HepG2 (cell line): ENCODE data around the gene VRK1. TPM values are rescaled to one million over a fixed set of nuclear protein-coding genes. Genes with fewer than 3 reads are reported as not detected.

ENCODE experiments used
- ATAC-seq: fragments of 200-7000 bp; cut with Tn5 transposase; 3 replicates; pipeline ENCODE4 v1.9.1; 2020; ENCODE audit warnings: mild to moderate bottlenecking, moderate library complexity
- BruUV-seq: library from RNA; stranded (reverse); fragments of 400-500 nt; replicated peaks from 2 replicates; lab custom pipeline; 2021; lab: Mats Ljungman, UMichigan
- CTCF ChIA-PET: fragments of 300-600 bp; formaldehyde crosslinking; extraction: SDS; loops from one replicate; lab custom pipeline; 2021; ENCODE audit warnings: low total read pairs, inconsistent platforms, low intra/inter-chr PET ratio; lab: Yijun Ruan, JAX
- POLR2A ChIA-PET: fragments of 350-600 bp; sonication (Branson Sonifier 250); formaldehyde crosslinking; loops from one replicate; lab custom pipeline; 2020; ENCODE audit warnings: antibody characterized with exemption, inconsistent platforms; lab: Yijun Ruan, JAX
- DNase-seq: peaks from one replicate; pipeline ENCODE4 v3.0.0-alpha.2; 2015; ENCODE audit warnings: low spot score
- FAIRE-seq: peaks from 3 replicates; lab custom pipeline; 2011; peaks lifted over from hg19 to GRCh38; lab: Jason Lieb, UNC
- H2AFZ ChIP-seq: one replicate; pipeline ENCODE4 v1.6.1; 2011; ENCODE audit warnings: low read length, inconsistent platforms
- H3K27ac ChIP-seq: fragments of 300-600 bp; 3 replicates; pipeline ENCODE4 v1.8.0; 2011; ENCODE audit warnings: mixed run types, mild to moderate bottlenecking, mixed read lengths, low read length, inconsistent platforms; ENCODE audit not compliant: insufficient read depth; ENCODE audit errors: extremely low read length
- H3K27me3 ChIP-seq, 2 experiments: fragments of 200-600 bp in 1 of 2; 2 replicates in 1 of 2; 3 replicates in 1 of 2; pipeline versions ENCODE4 v1.6.0 to v1.8.0; 2011; ENCODE audit warnings: low read length in 2 of 2, mild to moderate bottlenecking in 2 of 2, moderate library complexity in 2 of 2, inconsistent platforms in 1 of 2; ENCODE audit not compliant: insufficient read depth in 2 of 2, control insufficient read depth in 1 of 2
- H3K36me3 ChIP-seq, 2 experiments: fragments of 200-600 bp in 1 of 2; replicated peaks in 1 of 2; 2 replicates in 1 of 2; 3 replicates in 1 of 2; pipeline versions ENCODE4 v1.5.1 to v1.8.0; 2011; ENCODE audit warnings: low read length in 2 of 2, inconsistent platforms in 1 of 2; ENCODE audit not compliant: insufficient read depth in 2 of 2, control insufficient read depth in 1 of 2
- H3K4me1 ChIP-seq: 2 replicates; pipeline ENCODE4 v1.5.1; 2012; ENCODE audit warnings: low read length, inconsistent platforms; ENCODE audit not compliant: insufficient read depth
- H3K4me2 ChIP-seq: 2 replicates; pipeline ENCODE4 v1.6.0; 2011; ENCODE audit warnings: low read depth, low read length, inconsistent platforms
- H3K4me3 ChIP-seq, 3 experiments: fragments of 200-600 bp in 1 of 3; sonication (generic), shearing (Covaris generic) in 1 of 3; replicated peaks in 1 of 3; 2 replicates each; pipeline ENCODE4 v1.5.1; 2011 to 2016; ENCODE audit warnings: low read length in 3 of 3, inconsistent platforms in 2 of 3, low read depth in 2 of 3, mild to moderate bottlenecking in 2 of 3, control low read depth in 1 of 3, mixed read lengths in 1 of 3; ENCODE audit not compliant: insufficient read depth in 1 of 3
- H3K79me2 ChIP-seq: one replicate; pipeline ENCODE4 v1.6.1; 2011; ENCODE audit warnings: low read length, inconsistent platforms; ENCODE audit not compliant: insufficient read depth
- H3K9ac ChIP-seq: 2 replicates; pipeline ENCODE4 v1.6.0; 2011; ENCODE audit warnings: mild to moderate bottlenecking, low read depth, low read length, inconsistent platforms; ENCODE audit not compliant: insufficient read depth
- H3K9me3 ChIP-seq: 2 replicates; pipeline ENCODE4 v1.5.1; 2012; ENCODE audit warnings: mild to moderate bottlenecking, low read length
- H4K20me1 ChIP-seq: 2 replicates; pipeline ENCODE4 v1.6.0; 2011; ENCODE audit warnings: inconsistent platforms, mild to moderate bottlenecking, low read length, moderate library complexity; ENCODE audit not compliant: insufficient read depth
- GFI1 ChIP-seq: sonication (generic); formaldehyde crosslinking; IDR thresholded peaks from 2 replicates; pipeline ENCODE4 v1.5.0; 2020; ENCODE audit warnings: missing genetic modification reagents, mild to moderate bottlenecking, borderline replicate concordance
- KAT7 ChIP-seq: IDR thresholded peaks from 2 replicates; pipeline ENCODE4 v1.6.1; 2018; ENCODE audit warnings: borderline replicate concordance, missing compliant biosample characterization
- MXI1 ChIP-seq: IDR thresholded peaks from 3 replicates; pipeline ENCODE4 v1.6.1; 2012; ENCODE audit warnings: low read depth, low read length, inconsistent platforms, borderline replicate concordance
- ZFAT ChIP-seq: sonication (generic); formaldehyde crosslinking; conservative IDR thresholded peaks from 2 replicates; pipeline ENCODE4 v1.8.1; 2023; ENCODE audit warnings: missing genetic modification reagents, inconsistent platforms
- in situ Hi-C: cut with HindIII; loops from 2 replicates; pipeline ENCODE4 v1.10.0; 2017; ENCODE audit warnings: low pct_unique_long_range_greater_than_20kb; ENCODE audit not compliant: extremely low pct_ligation_motif_present
- intact Hi-C: fragments of 100-400 bp; cut with micrococcal nuclease; formaldehyde crosslinking; loops from one replicate; pipeline ENCODE4 v1.10.0; 2022; ENCODE audit not compliant: unreplicated experiment
- polyA plus RNA-seq, 8 experiments: library from polyadenylated mRNA; depleted of rRNA in 3 of 8; stranded (reverse) in 7 of 8; unstranded in 1 of 8; fragments of >200 nt; fragmentation: Illumina TruSeq in 4 of 8; extraction: Trizol in 4 of 8; gene quantifications; 2 replicates each; pipeline versions ENCODE4 v1.2.1 to v1.2.3, GENCODE V29; 2011 to 2016; ENCODE audit warnings: low read depth in 4 of 8, missing spikeins in 1 of 8, mixed read lengths in 1 of 8; ENCODE audit not compliant: insufficient read depth in 1 of 8
- total RNA-seq, 5 experiments: library from RNA; depleted of rRNA; stranded (reverse); fragments of >200 nt; fragmentation: Illumina TruSeq; extraction: Trizol; gene quantifications; 2 replicates each; pipeline ENCODE4 v1.2.3, GENCODE V29; 2016; ENCODE audit warnings: low read depth in 1 of 5
- TF ChIP-seq, protein P1 (sequence below): sonication (generic); formaldehyde crosslinking; IDR thresholded peaks from 2 replicates; pipeline ENCODE4 v1.4.0; 2020; ENCODE audit warnings: low read depth, missing genetic modification reagents

VRK1 gene
- total and polyA plus RNA-seq, 2 of the 13 experiments (the other 11 are each of a cell fraction or from before 2014, with no cell fraction given): 7.9 to 51.3 TPM

DNA sequence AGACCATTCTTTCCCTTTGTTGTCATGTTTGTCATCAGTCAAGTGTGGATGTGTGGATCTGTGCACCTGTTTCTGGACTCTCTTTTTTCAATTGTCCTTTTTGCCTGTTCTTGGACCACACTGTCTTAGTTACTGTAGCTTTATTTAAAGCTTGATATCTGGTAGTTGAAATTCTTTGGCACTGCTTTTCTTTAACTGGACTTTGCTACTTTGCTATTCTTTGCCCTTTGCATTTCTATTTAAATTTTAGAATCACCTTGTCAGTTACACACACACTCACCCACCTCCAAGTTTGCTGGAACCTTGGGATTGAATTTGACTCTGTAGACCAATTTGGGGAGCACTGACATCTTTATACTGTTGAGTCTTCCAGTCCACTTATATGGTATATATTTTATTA, 61.5 kb downstream of the VRK1 start:
- POLR2A ChIA-PET: no interaction called here
- no peak overlapping the region for H2AFZ ChIP-seq
- no peaks in the 10 kb centered on the region for H3K4me1 ChIP-seq
- DNase-seq: no peak
- H3K27ac ChIP-seq: no peak overlapping the region
- no peaks in the 10 kb centered on the region for H3K27me3 ChIP-seq
- H3K9me3 ChIP-seq: no peaks in the 10 kb centered on the region
- TF ChIP-seq ZFAT (CRISPR knock-in tag) (no peak), KAT7 (CRISPR knock-in tag) (no peak), GFI1 (no peak), MXI1 (no peak)
- TF ChIP-seq, protein P1, sequence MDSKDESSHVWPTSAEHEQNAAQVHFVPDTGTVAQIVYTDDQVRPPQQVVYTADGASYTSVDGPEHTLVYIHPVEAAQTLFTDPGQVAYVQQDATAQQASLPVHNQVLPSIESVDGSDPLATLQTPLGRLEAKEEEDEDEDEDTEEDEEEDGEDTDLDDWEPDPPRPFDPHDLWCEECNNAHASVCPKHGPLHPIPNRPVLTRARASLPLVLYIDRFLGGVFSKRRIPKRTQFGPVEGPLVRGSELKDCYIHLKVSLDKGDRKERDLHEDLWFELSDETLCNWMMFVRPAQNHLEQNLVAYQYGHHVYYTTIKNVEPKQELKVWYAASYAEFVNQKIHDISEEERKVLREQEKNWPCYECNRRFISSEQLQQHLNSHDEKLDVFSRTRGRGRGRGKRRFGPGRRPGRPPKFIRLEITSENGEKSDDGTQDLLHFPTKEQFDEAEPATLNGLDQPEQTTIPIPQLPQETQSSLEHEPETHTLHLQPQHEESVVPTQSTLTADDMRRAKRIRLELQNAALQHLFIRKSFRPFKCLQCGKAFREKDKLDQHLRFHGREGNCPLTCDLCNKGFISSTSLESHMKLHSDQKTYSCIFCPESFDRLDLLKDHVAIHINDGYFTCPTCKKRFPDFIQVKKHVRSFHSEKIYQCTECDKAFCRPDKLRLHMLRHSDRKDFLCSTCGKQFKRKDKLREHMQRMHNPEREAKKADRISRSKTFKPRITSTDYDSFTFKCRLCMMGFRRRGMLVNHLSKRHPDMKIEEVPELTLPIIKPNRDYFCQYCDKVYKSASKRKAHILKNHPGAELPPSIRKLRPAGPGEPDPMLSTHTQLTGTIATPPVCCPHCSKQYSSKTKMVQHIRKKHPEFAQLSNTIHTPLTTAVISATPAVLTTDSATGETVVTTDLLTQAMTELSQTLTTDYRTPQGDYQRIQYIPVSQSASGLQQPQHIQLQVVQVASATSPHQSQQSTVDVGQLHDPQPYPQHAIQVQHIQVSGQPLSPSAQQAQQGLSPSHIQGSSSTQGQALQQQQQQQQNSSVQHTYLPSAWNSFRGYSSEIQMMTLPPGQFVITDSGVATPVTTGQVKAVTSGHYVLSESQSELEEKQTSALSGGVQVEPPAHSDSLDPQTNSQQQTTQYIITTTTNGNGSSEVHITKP (CRISPR knock-in tag): no peak
- no TSS peak for BruUV-seq
- FAIRE-seq: no peak
- H3K4me3 ChIP-seq: no peak overlapping the region
- intact Hi-C loops (no loop called here), in situ Hi-C loops (no loop called here)
- CTCF ChIA-PET: no interaction called here
- no peak for ATAC-seq
- H3K79me2 ChIP-seq: no peaks in the 10 kb centered on the region
- no peak overlapping the region for H3K9ac ChIP-seq
- H4K20me1 ChIP-seq: no peaks in the 10 kb centered on the region
- H3K36me3 ChIP-seq: peaks cover 1 to 13% of the 10 kb centered on the region in 2 experiments; a peak in 4 of 5 replicates
- no peak overlapping the region for H3K4me2 ChIP-seq
